ENCODE measurements around the gene BPIFB4. TPM values are rescaled to one million over a fixed set of nuclear protein-coding genes. Genes with fewer than 3 reads are reported as not detected.

Gene BPIFB4
- total and polyA plus RNA-seq, 2 donors (not counting 3 experiments of a cell fraction or from before 2014, with no cell fraction given) = not detected

DNA sequence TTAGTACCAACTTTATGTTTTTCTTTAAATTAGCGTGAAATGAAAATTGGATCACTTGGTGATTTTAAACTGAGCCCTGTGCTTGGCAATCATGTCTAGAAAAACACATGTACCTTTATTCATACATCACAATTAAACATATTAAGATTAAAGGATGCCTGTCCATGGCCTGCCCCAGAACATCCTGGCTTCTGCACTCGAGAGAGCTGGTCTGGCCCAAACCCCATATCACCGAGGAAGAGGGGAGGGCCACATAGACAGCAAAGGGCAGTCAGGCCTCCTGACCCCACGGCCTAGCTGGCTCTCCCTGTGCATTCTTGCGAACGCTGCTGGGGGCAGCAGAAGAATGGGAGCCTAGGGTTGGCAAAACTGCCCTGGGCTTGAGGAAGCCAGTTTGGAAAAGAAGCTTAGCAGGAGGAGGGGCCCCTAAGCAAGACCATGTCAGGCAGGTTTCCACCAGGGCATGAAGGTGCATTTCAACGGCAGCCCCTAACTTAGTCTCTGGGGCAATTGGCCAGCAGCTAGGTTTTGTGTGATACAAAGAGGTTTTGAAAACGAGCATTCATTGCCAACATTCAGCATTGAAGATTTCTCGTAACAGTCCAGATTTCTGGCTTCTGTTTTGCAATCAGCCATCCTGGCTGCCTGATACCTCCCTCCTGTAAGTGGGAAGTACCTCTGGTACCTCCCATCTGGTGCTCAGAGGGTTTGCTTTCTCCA, 17.2 kb upstream of the BPIFB4 start:
- CTCF ChIA-PET = no interaction called here
- no peak for FAIRE-seq

More for the DNA sequence above, 17.2 kb upstream of the BPIFB4 start:
- intact Hi-C loops (cut with micrococcal nuclease) (no loop called here), dilution Hi-C loops (cut with MboI; ENCODE audit: extremely low pct_ligation_motif_present, low sequenced_read_pairs) (no loop called here)
- DNase-seq (ENCODE audit: low read depth, low spot score) = no peak
- H4K20me1 ChIP-seq (replicated peaks; ENCODE audit: control insufficient read depth, extremely low read depth, insufficient read depth, low read length) = no peaks in the 10 kb centered on the region
- H3K36me3 ChIP-seq (ENCODE audit: control insufficient read depth in 2 of 2, extremely low read depth in 1 of 2, insufficient read depth in 2 of 2, low read length in 2 of 2) = no peaks in the 10 kb centered on the region
- no peak overlapping the region for H3K4me2 ChIP-seq (ENCODE audit: insufficient read depth, low read length)
- H3K9me3 ChIP-seq (replicated peaks; ENCODE audit: control insufficient read depth, insufficient read depth, low read length) = no peaks in the 10 kb centered on the region
- H2AFZ ChIP-seq (ENCODE audit: low read depth, low read length) = no peak overlapping the region
- no TSS peak for BruUV-seq (replicated peaks)
- no peak overlapping the region for H3K4me3 ChIP-seq (replicated peaks in 1 of 3; ENCODE audit: insufficient read depth in 1 of 3, low read depth in 1 of 3, low read length in 3 of 3)
- H3K79me2 ChIP-seq (ENCODE audit: control insufficient read depth, insufficient read depth, low read length) = no peaks in the 10 kb centered on the region
- no peak for TF ChIP-seq GATA2 (IDR thresholded peaks at IDR 0.05; ENCODE audit: insufficient read depth, insufficient read length, low read depth, low read length)
- no peak for TF ChIP-seq JUN (IDR thresholded peaks at IDR 0.05; ENCODE audit: borderline replicate concordance, insufficient read depth, insufficient read length, low read depth)
- TF ChIP-seq, protein P1, sequence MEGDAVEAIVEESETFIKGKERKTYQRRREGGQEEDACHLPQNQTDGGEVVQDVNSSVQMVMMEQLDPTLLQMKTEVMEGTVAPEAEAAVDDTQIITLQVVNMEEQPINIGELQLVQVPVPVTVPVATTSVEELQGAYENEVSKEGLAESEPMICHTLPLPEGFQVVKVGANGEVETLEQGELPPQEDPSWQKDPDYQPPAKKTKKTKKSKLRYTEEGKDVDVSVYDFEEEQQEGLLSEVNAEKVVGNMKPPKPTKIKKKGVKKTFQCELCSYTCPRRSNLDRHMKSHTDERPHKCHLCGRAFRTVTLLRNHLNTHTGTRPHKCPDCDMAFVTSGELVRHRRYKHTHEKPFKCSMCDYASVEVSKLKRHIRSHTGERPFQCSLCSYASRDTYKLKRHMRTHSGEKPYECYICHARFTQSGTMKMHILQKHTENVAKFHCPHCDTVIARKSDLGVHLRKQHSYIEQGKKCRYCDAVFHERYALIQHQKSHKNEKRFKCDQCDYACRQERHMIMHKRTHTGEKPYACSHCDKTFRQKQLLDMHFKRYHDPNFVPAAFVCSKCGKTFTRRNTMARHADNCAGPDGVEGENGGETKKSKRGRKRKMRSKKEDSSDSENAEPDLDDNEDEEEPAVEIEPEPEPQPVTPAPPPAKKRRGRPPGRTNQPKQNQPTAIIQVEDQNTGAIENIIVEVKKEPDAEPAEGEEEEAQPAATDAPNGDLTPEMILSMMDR (IDR thresholded peaks at IDR 0.05; ENCODE audit: extremely low read depth in 1 of 2, insufficient read depth in 1 of 2, low read depth in 1 of 2, low read length in 2 of 2) = no peak
- TF ChIP-seq EZH2 (IDR thresholded peaks at IDR 0.05; ENCODE audit: borderline replicate concordance, low read depth, low read length, severe bottlenecking) = no peak
- TF ChIP-seq, protein P2, sequence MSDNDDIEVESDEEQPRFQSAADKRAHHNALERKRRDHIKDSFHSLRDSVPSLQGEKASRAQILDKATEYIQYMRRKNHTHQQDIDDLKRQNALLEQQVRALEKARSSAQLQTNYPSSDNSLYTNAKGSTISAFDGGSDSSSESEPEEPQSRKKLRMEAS (IDR thresholded peaks at IDR 0.05; ENCODE audit: insufficient read depth, insufficient read length) = no peak
- no peak for TF ChIP-seq MYC (IDR thresholded peaks at IDR 0.05; ENCODE audit: low read depth, low read length)
- H3K27ac ChIP-seq (ENCODE audit: insufficient read depth, low read depth, low read length) = no peak overlapping the region
- H3K9me1 ChIP-seq (replicated peaks; ENCODE audit: control insufficient read depth, extremely low read depth, insufficient read depth, low read length) = no peaks in the 10 kb centered on the region
- H3K4me1 ChIP-seq (ENCODE audit: control insufficient read depth, extremely low read depth, insufficient read depth, low read length) = no peaks in the 10 kb centered on the region
- POLR2A ChIA-PET = no interaction called here
- no peak overlapping the region for H3K9ac ChIP-seq (replicated peaks; ENCODE audit: extremely low read depth, insufficient read depth, low read length)
- H3K27me3 ChIP-seq (ENCODE audit: control insufficient read depth in 2 of 2, insufficient read depth in 2 of 2, low read length in 2 of 2) = no peaks in the 10 kb centered on the region
